Activated naive CD8-positive, alpha-beta T cell treated with anti-CD3 and anti-CD28 coated beads, Interleukin-2, amount 50 U/mL, for 24 hours (primary cell): ENCODE measurements around the gene CHTOP.
"Not testable (repeated sequence)": the region's sequence is repeated elsewhere in the genome, so short reads cannot be mapped to it uniquely, and the experiment has no call there.

Experiments used
- ATAC-seq: fragments of 150-1000 bp; cut with Tn5 transposase; one replicate; pipeline ENCODE4 v1.10.0; 2021
- DNase-seq: peaks from one replicate; pipeline ENCODE4 v3.0.0; 2021
- H3K27ac Mint-ChIP-seq: one replicate; pipeline ENCODE4 v1.8.0; 2021; ENCODE audit warnings: mild to moderate bottlenecking, mixed read lengths
- H3K27me3 Mint-ChIP-seq: one replicate; pipeline ENCODE4 v1.8.0; 2021; ENCODE audit warnings: mixed read lengths
- H3K36me3 Mint-ChIP-seq: one replicate; pipeline ENCODE4 v1.8.0; 2021; ENCODE audit warnings: low read depth, mixed read lengths
- H3K4me1 Mint-ChIP-seq: one replicate; pipeline ENCODE4 v1.8.0; 2021; ENCODE audit warnings: mixed read lengths
- H3K4me3 Mint-ChIP-seq: one replicate; pipeline ENCODE4 v1.8.0; 2021; ENCODE audit warnings: mild to moderate bottlenecking, moderate library complexity, mixed read lengths
- H3K9me3 Mint-ChIP-seq: one replicate; pipeline ENCODE4 v1.8.0; 2021; ENCODE audit warnings: mixed read lengths

Gene CHTOP, protein sequence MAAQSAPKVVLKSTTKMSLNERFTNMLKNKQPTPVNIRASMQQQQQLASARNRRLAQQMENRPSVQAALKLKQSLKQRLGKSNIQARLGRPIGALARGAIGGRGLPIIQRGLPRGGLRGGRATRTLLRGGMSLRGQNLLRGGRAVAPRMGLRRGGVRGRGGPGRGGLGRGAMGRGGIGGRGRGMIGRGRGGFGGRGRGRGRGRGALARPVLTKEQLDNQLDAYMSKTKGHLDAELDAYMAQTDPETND

DNA sequence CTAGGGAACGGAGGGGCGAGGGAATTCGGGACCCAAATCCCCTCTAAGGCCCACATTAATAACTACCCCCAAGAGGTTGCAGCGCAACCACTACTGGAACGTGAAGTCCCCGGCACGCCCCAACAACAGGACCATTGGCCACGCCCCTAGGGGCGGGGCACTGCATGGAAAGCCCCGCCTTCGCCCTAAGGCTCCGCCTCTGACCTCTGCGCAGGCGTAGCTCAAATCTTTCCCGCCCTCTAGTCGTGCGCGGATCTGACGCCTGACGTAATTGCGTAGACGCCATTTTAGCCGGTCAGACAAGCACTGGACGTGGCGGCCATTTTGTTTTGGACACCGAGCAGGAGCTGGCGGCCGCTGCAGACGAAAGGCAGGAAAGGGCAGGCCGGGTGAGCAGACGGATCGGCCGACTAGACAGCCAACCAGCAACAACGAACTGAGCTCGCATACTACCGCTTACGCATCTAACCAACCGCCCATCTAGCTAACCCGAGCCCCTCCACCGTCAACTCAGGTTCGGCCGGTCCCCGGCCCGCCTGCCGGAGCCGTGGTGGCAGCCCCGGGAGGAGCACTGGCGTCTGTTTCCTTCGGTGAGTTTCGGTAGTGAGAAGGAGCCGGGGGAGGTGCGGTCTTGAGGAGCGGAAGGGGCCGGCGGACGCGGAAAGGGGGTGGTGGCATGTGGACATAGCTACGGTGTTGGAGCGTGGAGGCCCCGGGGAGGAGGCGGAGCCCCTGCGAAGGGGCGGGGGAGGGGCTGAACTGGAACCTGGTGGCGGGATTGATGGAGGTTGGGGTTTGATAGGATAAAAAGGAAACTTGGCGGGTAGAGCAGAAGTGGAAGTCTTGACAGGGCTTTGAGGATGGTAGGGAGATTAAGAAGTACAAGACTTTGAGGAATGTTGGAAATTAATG lies at the start of gene CHTOP:
Gene CHTOP, plus strand, starts transcription at position 313 of the 912 bp plus-strand sequence. CDS start 2,523 bp downstream, outside the sequence.
- DNase-seq: peak; percentile 97
- ATAC-seq: peak; percentile 91
- Mint-ChIP-seq H3K36me3 (peaks cover 35% of the 10 kb centered on the region), H3K9me3 (peaks cover 4% of the 10 kb centered on the region), H3K4me3 (peak within 1 kb of the TSS; percentile 100), H3K27ac (peak within 1 kb of the TSS; percentile 100), H3K4me1 (peaks cover 49% of the 10 kb centered on the region), H3K27me3 (no peaks in the 10 kb centered on the region)

DNA sequence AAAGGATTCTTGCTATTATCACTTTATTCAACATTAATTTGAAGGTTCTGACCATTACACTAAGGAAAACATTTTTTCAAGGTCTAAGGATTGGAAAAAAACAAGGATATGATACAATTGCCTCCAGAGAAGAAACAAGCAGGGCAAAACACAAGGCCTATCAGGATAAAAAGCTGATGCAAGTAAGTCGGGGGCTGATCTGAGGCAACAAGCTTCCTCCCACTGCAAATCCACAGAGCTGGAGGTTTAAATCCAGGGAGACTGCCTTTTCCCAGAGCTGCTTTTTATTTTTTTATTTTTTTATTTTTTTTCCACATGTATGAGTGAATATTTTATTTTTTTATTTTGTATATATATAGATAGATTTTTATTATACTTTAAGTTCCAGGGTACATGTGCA lies 48.9 kb upstream of the CHTOP start:
- no peaks in the 10 kb centered on the region for H3K9me3 Mint-ChIP-seq
- ATAC-seq: no peak
- no peak overlapping the region for H3K27ac Mint-ChIP-seq
- no peak for DNase-seq
- no peak overlapping the region for H3K4me3 Mint-ChIP-seq
- H3K4me1 Mint-ChIP-seq: no peaks in the 10 kb centered on the region
- H3K36me3 Mint-ChIP-seq: no peaks in the 10 kb centered on the region
- H3K27me3 Mint-ChIP-seq: no peaks in the 10 kb centered on the region

DNA sequence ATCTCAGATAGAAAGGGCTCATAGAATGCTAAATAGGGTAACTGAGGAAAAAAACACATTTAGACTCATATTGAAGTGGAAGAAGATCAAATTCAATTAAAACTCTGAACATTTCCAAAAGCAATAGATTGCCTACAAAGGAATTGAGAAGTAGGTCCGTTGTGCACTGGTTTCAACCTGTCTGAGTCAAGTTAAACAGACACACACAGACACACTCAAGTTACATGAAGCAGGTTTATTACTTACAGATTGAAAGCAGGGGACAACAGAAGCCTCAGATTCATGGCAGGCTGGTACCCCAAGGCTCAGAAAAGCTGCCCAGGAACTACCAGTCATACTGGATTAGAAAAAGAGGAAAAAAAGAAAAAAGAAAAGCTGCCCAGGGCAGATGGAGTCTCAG lies 47.5 kb upstream of the CHTOP start:
- DNase-seq (no peak), ATAC-seq (no peak)
- no peaks in the 10 kb centered on the region for H3K9me3 Mint-ChIP-seq
- no peak overlapping the region for H3K4me3 Mint-ChIP-seq
- H3K27ac Mint-ChIP-seq: no peak overlapping the region
- H3K27me3 Mint-ChIP-seq: no peaks in the 10 kb centered on the region
- H3K36me3 Mint-ChIP-seq: no peaks in the 10 kb centered on the region
- no peaks in the 10 kb centered on the region for H3K4me1 Mint-ChIP-seq

DNA sequence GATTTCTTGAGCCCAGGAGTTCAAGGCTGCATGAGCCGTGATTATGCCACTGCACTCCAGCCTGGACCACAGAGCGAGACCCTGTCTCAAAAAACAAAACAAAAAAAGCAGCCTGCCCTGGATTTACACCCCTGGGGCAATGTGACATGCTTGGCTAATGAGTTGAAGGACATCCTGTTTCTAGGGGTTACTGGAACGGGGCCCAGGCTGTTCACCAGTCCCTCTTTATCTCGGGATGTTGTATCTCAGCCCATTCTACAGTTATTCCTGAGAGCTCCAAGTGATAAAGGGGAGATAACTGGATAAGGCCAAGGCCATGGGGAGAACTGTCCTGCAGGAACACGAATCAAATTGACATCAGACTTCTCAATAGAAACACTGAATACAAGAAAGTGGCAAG lies 46.6 kb upstream of the CHTOP start:
- ATAC-seq (no peak), DNase-seq (no peak)
- Mint-ChIP-seq H3K27me3 (no peaks in the 10 kb centered on the region), H3K4me3 (no peak overlapping the region), H3K27ac (no peak overlapping the region), H3K36me3 (no peaks in the 10 kb centered on the region), H3K4me1 (no peaks in the 10 kb centered on the region), H3K9me3 (no peaks in the 10 kb centered on the region)

DNA sequence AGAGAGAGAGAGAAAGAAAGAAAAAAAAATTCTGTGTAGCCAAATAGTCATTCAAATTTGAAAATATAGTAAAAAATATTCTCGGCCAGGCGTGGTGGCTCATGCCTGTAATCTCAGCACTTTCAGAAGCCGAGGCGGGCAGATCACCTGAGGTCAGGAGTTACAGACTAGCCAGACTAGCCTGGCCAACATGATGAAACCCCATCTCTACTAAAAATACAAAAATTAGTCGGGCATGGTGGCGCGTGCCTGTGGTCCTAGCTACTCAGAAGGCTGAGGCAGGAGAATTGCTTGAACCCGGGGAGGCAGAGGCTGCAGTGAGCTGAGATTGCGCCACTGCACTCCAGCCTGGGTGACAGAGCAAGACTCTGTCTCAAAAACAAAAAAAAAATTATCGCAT lies 45.8 kb upstream of the CHTOP start:
- H3K4me3 Mint-ChIP-seq, DNase-seq, H3K36me3 Mint-ChIP-seq, H3K27ac Mint-ChIP-seq, H3K27me3 Mint-ChIP-seq, H3K4me1 Mint-ChIP-seq, H3K9me3 Mint-ChIP-seq, ATAC-seq: not testable (repeated sequence)

DNA sequence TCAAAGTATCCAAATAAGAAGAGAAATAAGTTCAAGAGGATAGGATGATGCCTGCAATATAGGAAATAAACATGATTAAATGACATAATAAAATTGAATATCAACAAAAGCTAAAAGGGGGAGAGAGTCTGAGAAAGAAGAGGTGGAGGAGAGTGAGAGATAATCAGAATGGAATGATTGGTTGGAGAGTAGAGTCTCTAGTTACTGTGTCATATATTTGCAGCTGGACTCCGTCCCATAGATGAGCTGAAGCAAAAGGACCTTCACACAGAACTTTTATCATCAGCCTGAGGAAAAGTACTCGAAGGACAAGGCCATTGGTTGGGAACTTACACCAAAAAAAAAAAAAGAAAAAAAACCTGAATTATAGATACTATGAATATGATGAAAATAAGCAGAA lies 45.4 kb upstream of the CHTOP start:
- Mint-ChIP-seq H3K36me3 (no peaks in the 10 kb centered on the region), H3K4me3 (no peak overlapping the region)

DNA sequence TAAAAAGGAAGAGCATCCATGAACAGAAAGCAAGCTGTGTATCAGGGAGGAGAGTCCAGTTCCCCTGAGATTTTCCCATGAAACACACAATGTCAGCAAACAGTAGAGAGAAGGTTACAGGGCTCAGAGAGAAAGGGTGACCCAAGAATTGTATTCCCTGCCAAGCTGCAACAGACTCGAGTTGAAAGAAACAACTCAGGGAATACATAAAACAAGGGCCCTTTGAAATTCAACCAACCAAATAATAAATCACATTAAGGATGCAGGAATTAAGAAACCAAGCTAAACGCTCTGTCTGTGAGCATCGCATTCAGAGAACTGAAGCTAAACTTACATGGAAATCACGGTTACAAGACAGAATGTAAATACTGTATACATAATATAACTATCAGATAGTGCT lies 41.1 kb upstream of the CHTOP start:
- Mint-ChIP-seq H3K9me3 (no peaks in the 10 kb centered on the region), H3K4me3 (no peak overlapping the region), H3K36me3 (no peaks in the 10 kb centered on the region), H3K4me1 (peaks cover 9% of the 10 kb centered on the region), H3K27me3 (no peaks in the 10 kb centered on the region), H3K27ac (no peak overlapping the region)
- ATAC-seq (no peak), DNase-seq (no peak)

More for the DNA sequence above, 45.4 kb upstream of the CHTOP start:
- Mint-ChIP-seq H3K4me1 (no peaks in the 10 kb centered on the region), H3K9me3 (no peaks in the 10 kb centered on the region), H3K27ac (no peak overlapping the region), H3K27me3 (no peaks in the 10 kb centered on the region)
- no peak for ATAC-seq
- no peak for DNase-seq

- peaks cover 21% of the 10 kb centered on the region for H3K4me1 Mint-ChIP-seq
- no peaks in the 10 kb centered on the region for H3K27me3 Mint-ChIP-seq
- ATAC-seq (peak; percentile 90), DNase-seq (no peak)
- no peaks in the 10 kb centered on the region for H3K36me3 Mint-ChIP-seq
- H3K9me3 Mint-ChIP-seq: no peaks in the 10 kb centered on the region
- no peak overlapping the region for H3K4me3 Mint-ChIP-seq
- H3K27ac Mint-ChIP-seq: no peak overlapping the region
Observed at GRCh38 chr1:153597206-153597605, 36.7 kb upstream of the CHTOP start.

- Mint-ChIP-seq H3K4me1 (peaks cover 23% of the 10 kb centered on the region), H3K27me3 (no peaks in the 10 kb centered on the region), H3K4me3 (no peak overlapping the region), H3K9me3 (no peaks in the 10 kb centered on the region), H3K36me3 (no peaks in the 10 kb centered on the region), H3K27ac (peak overlapping the region; percentile 34)
- DNase-seq (no peak), ATAC-seq (peak; percentile 78)
Observed at GRCh38 chr1:153598309-153599172, 35.3 kb upstream of the CHTOP start.

- no peaks in the 10 kb centered on the region for H3K9me3 Mint-ChIP-seq
- ATAC-seq (no peak), DNase-seq (no peak)
- H3K27me3 Mint-ChIP-seq: no peaks in the 10 kb centered on the region
- peaks cover 23% of the 10 kb centered on the region for H3K4me1 Mint-ChIP-seq
- H3K4me3 Mint-ChIP-seq: no peak overlapping the region
- no peaks in the 10 kb centered on the region for H3K36me3 Mint-ChIP-seq
- no peak overlapping the region for H3K27ac Mint-ChIP-seq
Observed at GRCh38 chr1:153599847-153600246, 34.0 kb upstream of the CHTOP start.

- no peak overlapping the region for H3K27ac Mint-ChIP-seq
- no peaks in the 10 kb centered on the region for H3K36me3 Mint-ChIP-seq
- no peaks in the 10 kb centered on the region for H3K9me3 Mint-ChIP-seq
- peaks cover 14% of the 10 kb centered on the region for H3K4me1 Mint-ChIP-seq
- H3K27me3 Mint-ChIP-seq: no peaks in the 10 kb centered on the region
- no peak for ATAC-seq
- no peak overlapping the region for H3K4me3 Mint-ChIP-seq
- DNase-seq: no peak
Observed at GRCh38 chr1:153602749-153603148, 31.1 kb upstream of the CHTOP start.

GRCh38 chr1:153606194-153606593 lies 27.7 kb upstream of the CHTOP start:
- H3K27ac Mint-ChIP-seq: no peak overlapping the region
- H3K4me3 Mint-ChIP-seq: no peak overlapping the region
- H3K9me3 Mint-ChIP-seq: no peaks in the 10 kb centered on the region
- ATAC-seq (no peak), DNase-seq (no peak)
- H3K27me3 Mint-ChIP-seq: no peaks in the 10 kb centered on the region
- H3K36me3 Mint-ChIP-seq: no peaks in the 10 kb centered on the region
- peaks cover 2% of the 10 kb centered on the region for H3K4me1 Mint-ChIP-seq

- Mint-ChIP-seq H3K9me3 (no peaks in the 10 kb centered on the region), H3K27me3 (no peaks in the 10 kb centered on the region), H3K4me3 (no peak overlapping the region), H3K4me1 (peaks cover 2% of the 10 kb centered on the region), H3K36me3 (no peaks in the 10 kb centered on the region), H3K27ac (no peak overlapping the region)
- no peak for ATAC-seq
- DNase-seq: no peak
Observed at GRCh38 chr1:153607381-153607780, 26.5 kb upstream of the CHTOP start.

DNA sequence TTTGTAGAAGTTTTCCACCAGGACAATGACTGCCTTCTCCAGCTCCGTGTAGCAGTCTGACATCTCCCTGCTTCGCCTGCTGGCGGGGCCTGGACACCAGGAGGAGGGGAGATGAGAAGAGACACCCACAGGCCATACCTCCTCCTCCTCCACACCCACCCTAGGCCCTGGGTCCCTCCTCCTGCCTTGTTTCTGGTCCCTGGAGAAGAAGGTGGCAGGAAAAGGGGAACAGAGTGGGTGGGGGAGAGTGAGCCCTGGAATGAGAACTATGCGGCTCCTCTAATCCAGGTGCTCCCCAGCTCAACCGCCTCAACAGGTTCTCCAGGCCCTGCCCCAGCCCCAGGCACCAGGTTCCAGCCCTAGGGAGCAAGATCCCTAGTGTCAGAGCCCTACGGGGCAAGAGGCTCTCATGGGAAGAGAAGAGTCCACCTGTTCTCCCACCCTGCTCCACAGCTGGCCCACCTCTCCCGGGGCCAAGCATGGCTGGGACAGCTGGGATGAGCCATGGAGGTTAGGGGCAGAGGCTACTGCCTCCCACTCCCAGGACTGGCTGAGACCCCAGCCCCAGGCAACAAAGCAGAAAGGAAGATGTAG lies 25.7 kb upstream of the CHTOP start:
- no peaks in the 10 kb centered on the region for H3K36me3 Mint-ChIP-seq
- H3K27me3 Mint-ChIP-seq: no peaks in the 10 kb centered on the region
- no peaks in the 10 kb centered on the region for H3K4me1 Mint-ChIP-seq
- DNase-seq: no peak
- H3K9me3 Mint-ChIP-seq: no peaks in the 10 kb centered on the region
- ATAC-seq: no peak
- no peak overlapping the region for H3K27ac Mint-ChIP-seq
- H3K4me3 Mint-ChIP-seq: no peak overlapping the region
